Measurements from ENCODE around the gene NEDD8.

- TF ChIP-seq CTCF (IDR thresholded peaks at IDR 0.05 in 8 of 11, conservative IDR thresholded peaks at IDR 0.05 in 3 of 11) (no peak), POLR2A (IDR thresholded peaks at IDR 0.05) (no peak)
Observed at GRCh38 chr14:24207625-24208024, 24.5 kb downstream of the NEDD8 start.

Measured in spleen (tissue), 7 donors.